HG02852 (cell line): ENCODE data around the gene SDR39U1.

Experiments
- ATAC-seq: cut with Tn5 transposase; IDR thresholded peaks from one replicate; pipeline ENCODE4 v1.9.1; 2021; ENCODE audit warnings: mild to moderate bottlenecking, moderate library complexity; ENCODE audit not compliant: unreplicated experiment

The SDR39U1 gene

DNA sequence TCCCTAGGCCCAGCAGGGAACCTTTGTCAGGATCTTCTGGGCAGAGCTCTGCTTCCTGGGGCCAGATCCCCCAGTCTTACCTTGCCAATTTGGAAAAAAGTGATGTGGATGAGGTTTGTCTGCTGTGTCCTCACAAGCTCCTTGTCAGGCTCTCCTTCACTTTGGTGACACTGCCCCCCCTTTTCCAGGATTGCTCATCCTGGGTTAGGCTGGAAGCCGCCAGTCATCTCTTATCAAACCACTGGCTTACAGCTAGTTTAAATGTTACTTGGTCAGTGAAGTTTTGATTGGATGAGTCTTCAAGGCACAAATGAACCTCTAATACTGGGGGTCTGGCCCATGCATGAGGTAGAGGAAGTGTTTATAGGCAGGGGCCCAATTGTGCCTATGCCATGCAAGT, 28.5 kb downstream of the SDR39U1 start:
- no peak for ATAC-seq

DNA sequence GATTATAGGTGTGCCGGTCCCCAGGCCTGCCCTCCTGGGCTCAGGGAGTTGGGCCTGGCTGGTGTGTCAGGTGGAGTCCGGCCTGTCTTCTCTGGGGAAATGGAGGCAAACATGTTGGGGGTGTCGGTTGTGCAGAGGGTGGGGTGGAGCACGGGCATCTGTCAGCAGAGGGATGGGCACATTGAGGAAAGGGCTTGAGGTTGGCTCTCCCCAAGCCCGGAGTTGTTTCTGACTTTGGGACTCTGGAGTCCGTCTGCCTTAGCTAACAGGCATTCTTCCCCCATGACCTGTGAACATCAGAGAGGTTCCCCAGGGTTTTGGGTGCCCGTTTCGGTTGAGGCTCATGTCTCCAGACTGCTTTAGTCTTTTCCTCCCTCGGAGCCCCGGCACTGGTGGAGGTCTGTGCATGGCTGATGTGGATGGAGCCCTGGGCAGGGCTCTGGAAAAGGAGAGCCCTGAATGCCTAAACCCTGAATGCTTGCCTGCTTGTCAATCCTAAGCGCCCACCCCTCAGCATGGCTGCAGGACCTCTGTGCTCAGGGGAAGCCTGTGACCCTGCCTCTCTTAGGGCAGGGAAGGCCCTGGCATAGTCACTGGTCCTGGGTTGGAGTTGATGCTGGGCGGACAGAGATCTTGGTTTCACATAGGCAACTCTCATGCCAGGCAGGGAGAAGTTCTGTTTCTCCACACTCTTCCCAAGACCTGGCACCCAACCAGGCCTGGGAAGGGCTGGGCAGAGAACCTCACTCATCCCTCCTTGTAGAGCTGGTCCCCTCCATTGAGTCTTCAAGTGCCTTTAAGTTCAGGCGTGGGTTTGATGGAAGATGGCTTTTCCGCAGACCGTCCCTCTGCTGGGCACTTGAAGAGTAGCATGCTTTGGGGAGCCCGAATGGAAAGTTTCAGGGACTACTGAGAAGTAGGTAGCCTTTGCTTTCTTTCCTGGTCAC, 30.9 kb downstream of the SDR39U1 start:
- ATAC-seq: peak; percentile 54

DNA sequence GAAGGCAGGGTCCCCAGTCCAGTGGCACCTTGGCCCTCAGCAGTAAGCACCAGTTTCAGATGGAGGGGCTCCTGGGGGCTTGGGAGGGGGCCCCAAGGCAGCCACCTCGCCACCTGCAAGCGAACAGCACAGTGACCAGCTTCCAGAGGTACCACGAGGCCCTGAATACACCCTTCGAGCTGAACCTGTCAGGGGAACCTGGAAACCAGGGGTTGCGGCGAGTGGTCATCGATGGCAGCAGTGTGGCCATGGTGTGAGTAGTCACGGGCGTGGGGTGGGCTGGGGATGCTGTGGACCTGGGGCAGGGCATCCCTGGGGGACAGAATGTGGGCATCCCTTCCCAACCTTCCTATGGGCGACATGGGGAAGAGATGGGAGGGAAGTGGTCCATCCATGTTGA, 32.6 kb downstream of the SDR39U1 start:
- no peak for ATAC-seq

DNA sequence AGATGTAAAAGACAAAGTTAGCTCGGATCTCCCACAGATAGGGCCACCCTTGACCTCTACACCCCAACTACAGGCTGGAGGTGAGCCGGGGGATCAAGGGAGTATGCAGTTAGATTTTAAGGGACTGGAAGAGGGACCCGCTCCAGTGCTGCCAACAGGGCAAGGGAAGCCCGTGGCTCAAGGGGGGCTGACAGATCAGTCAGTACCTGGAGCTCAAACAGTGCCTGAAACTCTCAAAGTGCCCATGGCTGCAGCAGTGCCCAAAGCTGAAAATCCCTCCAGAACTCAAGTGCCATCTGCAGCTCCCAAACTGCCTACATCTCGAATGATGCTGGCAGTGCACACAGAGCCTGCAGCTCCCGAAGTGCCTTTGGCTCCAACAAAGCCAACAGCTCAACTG, 33.4 kb downstream of the SDR39U1 start:
- no peak for ATAC-seq

DNA sequence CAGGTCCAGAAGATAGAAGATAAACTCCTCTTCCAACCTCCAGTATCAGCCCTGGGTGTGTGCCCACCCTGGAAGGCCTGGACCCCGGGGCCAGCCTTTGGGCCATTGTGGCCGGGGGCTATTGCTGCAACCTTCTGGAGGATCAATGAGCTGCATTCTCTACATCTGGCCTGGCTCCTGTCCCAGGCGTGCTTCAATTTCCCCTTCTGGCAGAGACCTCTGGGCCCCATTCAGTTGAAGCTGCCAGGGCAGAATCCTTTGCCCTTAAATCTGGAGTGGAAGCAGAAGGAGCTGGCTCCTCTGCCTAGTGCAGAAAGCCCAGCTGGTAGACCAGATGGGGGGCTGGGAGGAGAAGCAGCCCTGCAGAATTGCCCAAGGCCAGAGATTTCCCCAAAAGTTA, 33.8 kb downstream of the SDR39U1 start:
- ATAC-seq: no peak

DNA sequence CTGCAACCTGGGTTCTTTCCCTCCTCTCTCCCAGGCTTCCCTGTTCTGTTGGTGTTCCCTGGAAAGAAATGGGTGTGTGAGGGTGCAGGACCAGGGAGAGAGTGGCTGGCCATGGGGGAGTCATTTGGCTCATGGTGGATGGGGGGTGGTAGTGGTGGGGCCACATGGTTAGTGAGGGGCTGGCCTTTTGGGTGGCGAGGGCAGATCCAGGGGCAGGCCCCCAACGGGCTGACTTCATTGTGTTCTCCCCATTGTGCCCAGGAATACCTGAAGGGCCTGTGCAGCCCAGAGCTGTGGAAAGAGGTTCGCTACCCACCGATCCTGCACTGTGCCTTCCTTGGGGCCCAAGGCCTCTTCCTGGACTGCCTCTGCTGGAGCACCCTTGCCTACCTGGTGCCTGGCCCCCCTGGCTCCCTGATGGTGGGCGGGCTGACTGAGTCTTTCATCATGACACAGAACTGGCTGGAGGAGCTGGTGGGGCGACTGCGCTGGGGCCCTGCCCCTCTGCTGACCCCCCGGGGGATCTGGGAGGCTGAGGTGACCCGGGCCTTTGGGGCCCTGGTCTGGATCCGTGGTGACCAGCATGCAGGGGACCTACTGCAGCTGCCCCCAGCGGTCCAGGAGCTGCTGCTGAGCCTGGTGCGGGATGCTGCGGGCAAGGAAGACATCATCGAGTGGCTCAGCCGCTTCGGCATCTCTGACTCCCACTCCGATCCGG, 34.8 kb downstream of the SDR39U1 start:
- ATAC-seq: no peak

DNA sequence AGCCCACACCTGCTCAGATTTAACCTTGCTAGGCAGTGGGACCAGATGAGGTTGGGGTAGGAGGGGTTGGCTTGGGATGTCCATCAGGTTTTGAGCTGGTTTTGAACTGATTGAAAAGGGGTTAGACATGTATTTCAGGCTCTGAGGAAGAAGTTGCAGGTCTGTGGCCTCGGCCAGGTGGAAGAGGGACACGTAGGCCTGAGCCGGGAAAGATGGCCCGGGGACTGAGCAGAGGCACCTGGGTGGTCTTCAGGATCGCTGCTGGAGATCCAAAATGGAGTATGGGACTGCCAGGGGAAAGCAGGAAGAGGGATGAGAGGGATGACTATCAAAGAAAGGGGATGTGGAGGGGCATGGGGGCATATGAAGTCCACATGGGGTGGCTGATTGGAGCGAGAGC, 36.2 kb downstream of the SDR39U1 start:
- no peak for ATAC-seq

DNA sequence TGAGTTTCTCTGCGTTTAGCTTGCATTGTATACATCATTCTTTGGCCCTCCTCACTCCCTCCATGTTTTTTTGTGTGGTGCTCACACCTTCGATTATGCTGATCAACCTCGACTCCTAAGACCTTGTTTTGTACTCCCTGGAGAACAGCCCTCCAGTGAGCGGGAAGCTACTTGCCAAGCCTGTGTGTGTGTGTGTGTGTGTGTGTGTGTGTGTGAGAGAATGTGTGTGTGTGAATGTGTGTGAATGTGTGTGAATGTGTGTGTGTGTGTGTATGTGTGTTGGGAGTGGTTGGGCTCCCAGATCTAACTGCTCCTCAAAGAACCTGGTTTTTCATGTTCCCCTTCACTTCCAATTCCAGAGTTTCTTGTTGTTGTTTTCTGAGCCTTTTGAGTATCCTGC, 37.8 kb downstream of the SDR39U1 start:
- no peak for ATAC-seq

DNA sequence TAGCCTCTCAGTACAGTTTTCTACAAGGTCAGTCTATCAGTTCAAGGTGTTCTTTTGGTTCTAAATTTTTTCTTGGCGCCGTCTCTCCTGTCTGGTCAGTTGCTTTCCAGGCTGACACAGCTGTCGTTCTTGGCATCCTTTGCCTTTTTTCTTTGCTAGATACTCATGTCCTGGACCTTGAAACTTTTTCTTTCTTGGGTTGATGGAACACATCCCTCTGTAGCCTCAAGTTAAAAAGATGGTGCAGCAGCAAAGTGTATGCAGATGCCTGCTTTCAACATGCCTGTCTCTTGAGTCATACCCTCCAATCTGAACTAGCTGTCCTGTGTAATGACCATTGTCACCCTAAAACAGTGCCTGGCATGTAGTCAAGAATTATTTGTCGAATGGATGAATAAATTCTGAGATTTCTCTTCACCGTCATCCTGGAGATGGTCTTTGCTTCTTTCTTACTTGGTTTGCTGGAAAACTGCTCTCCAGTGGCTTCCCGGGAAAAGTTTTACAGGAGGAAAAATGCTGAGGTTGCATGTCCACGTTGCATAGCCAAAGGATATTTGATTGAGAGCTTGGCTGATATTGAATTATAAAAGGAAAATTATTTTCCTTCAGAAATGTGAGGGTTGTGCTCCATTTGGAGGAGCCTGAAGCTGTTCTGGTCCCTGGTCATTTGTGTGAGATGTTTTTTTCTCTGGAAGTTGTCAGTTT, 39.1 kb downstream of the SDR39U1 start:
- ATAC-seq: no peak

DNA sequence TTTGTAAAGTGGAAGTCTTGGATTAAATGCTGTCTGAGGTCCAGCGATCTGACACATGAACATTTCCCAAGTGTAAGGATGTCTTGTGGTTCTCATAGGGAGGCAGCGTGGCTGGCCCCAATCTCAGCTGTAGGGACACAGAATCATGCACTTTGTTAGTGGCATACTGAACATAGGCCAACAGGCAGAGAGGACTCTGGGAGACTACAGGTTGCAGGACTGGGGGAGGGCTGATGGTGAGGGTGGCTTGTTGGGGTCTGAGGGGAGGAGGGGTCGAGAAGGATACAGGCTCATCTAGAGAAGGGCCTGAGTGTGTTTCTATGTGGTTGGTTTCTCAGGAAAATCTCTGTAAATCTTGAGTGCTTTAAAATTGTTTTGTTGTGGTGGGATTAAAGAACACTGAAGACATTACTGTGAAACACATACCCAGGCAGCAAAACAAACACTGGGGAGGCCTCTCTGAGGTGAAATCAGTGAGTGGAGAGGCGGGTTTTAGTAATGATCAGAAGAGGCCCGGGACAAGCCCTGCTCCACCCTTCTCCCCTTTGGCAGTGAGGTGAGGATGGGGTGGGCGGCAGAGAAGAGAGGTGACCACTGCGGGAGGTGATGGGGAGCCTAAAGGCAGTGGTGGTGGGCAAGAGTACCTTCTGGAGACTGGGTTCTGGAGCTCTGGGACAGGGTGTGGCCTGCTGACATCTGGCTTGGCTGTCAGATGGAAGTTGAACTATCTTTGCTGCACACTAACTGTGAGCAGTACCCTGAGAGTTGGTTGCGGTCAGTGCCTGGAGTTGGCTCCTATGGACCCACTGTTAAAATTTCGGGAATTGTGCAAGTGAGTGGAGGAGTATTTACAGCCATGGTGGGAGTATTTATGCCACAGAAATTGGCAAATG, 40.5 kb downstream of the SDR39U1 start:
- ATAC-seq: no peak

DNA sequence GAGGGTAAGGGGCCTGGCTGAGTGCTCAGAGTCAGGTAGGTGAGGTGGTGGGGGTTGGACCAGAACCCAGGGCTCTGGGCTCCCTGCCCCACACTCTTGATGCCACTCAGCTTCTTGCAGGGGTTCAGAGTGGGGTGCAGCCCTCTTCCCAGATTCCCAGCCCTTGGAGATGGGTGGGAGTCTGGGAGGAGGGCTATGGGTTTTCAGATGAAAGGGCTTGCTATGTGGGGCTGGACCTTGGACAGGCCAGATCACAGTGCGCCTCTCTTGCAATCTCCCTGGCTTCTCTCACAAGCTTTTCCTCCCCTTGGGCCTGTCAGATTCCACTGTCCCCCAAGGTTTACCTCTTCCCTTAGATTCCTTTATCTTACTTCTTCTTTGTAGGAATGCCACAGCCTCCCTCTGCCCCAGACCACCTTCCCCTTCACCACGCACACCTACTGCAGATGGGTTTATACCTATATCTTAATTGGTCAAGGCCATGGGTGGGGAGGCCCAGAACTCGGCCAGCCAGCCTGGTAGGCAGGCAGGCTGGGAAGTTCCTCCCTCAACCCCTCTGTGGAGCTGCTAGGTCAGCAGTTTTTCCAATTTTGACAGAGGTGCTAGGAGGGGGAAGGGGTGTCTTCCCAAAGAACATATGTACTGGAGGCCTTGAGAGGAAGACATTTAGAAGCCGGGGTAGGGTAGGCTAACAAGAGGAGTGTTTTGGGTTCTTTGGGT, 42.4 kb downstream of the SDR39U1 start:
- no peak for ATAC-seq

DNA sequence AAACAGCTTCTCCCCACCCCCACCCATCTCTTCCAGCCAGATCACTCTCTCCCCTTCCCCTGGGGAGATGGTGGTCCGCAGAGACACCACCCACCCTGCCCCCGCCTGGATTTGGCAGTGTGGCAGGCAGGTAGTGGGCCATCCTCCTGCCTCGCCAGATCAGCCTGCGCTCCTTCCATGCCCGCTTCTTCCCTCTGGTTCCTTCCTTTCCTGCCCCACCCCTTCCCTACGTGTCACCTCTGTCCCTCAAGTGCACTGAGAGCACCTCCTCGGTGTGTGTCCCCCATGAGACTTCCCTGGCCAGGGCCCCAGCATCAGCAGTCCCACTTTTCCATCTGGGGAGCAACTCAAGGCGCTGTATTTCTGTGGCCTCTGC, 43.1 kb downstream of the SDR39U1 start:
- no peak for ATAC-seq

DNA sequence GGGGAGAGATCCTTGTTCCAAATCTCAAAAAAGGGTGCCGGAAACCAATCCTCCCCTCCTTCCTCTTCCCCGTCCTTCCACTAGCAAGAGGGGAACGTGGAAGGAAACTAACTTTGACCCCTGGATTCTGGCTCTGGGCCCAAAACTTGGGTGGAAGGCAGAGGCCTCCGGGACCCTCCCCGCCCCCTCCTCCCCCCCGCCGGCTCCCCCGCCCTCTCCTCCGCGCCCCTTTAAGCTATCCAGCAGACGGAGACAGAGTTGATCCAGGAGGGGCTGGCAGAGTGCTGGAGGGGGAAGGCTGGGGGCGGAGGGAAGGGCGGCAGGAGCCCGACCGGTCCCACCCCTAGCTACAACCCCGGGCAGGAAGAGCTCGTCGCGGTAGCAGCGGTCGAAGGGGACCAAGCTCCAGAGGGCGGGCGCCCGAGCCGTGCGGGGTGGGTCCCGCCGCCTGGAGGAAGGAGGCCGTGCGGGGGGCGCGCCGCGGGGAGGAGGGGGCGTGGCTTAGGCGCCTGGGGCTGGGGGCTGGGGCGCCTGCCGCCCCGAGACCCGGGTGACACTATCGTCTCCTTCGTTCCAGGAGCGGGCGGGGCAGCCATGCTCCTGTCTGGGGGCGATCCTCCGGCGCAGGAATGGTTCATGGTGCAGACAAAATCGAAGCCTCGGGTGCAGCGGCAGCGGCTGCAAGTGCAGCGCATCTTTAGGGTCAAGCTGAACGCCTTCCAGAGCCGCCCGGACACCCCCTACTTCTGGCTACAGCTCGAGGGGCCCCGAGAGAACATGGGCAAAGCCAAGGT, 43.7 kb downstream of the SDR39U1 start, which contains the start of gene NYNRIN:
Gene NYNRIN (plus strand): TSS at position 351 of the 794 bp plus-strand sequence. CDS start 244 bp downstream, at position 595.
- no peak for ATAC-seq

DNA sequence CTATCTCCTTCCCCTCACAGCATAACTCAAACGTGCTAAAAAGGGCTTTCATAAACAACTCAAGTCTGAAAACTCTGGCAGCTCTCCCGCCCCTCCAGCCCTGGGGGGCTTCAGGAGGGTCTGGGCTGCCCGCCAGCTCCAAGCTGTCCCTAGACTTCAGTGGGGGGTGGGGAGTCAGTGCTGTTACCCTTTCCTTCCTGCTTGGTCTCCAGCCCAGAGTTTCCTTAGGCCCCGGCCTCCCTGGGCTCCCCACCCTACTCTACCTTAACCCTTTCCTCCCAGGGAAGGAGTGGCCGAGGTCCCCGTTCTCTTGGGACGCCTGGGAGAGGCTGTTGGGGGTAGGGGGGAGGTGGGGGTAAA, 44.3 kb downstream of the SDR39U1 start:
- ATAC-seq: no peak

DNA sequence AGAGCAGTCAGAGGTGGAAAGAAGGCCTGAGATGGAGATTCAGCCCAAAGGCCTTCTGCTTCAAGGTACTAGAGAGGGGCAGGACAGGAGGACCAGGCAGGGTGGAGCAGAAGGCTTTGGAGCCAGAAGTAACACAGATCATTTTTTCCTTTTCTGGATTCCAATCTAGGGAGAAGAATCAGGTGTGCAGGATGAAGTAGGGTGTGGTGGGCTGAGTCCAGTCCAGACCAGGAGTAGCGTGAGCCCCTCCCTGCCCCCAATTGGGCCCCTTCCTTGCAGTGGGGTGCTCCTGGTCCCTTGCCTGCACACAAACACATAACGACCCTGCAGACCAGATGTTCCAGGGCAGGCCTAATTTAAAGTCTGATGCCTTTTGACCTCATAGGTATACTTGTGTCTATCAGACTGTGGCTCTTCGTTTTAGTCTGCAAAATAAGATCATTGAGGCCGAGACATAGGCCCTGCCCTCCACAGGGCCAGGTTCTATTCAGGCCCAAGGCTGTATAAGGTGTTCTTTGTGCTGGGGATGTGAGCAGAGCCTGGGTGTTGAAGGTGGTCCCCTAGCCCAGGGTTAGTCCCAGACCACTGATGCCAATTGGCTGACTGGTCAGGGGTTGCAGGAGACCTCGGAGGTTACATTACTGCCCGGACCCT, 44.8 kb downstream of the SDR39U1 start:
- no peak for ATAC-seq

DNA sequence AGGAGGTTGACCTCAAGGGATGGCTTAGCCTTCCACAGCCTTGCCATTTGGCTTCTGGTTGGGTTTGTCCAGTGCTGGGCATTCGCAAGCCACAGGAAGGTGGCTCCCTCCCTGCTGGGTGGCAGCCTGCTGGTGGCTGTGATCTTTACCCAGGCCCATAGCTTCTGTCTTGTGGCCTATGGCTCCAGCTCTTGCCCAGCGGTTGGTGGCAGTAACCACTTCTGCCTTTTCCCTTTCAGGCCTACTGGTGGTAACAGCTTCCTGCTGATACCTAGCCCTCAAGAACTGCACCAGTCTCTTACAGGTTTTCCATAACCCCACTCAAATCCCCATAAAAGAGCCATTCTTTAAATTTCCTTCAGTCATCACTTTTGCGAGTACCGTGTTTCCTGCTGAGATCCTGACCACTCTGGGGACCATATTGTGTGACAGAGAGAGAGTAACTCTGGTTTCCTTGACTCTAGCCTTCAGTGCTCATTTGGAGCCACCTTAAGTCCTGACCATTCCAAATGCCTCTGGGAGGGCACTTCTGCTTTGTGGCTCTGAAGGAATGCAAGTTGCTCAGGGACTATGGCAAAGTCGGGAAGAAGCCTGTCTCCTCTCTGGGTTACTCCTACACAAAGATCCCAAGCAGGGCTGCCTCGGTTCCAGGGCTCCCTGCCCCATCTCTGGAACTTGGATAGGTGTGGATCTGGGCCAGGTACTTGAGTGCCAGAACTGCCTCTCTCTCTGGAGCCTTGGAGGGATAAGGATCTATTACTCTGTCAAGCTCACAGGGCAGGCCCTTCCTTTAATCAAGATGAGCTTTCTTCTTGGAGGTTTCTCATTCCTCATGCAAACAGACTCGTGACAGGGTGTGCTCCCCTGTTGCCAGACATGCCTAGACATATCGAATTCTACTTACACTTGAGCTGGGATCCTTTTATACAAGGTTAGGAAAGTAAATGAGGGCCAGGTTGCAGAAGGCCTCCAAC, 46.7 kb downstream of the SDR39U1 start:
- ATAC-seq: no peak

DNA sequence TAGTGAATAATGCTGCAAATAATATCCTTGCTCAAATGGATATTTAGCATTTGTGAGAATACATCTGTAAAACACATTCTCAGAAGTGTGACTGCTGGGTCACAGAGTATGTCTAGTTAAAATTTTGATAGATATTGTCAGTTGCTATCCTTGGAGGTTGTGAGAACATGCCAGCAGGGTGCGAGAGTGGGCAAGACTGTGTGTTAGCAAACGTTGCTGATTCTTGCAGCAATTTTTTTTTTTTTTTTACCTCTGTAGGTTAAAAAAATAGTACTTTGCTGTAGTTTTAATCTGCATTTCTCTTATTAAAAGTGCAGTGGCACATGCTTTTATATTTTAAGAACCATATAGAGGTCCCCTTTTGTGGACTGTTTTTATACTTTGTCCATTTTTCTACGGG, 48.3 kb downstream of the SDR39U1 start:
- ATAC-seq: no peak
